ENCODE data around the gene C5.

GRCh38 chr9:120915854-120916470, 134.1 kb downstream of the C5 start:
- no peak for TF ChIP-seq CTCF (IDR thresholded peaks at IDR 0.05)
- TF ChIP-seq EZH2 (IDR thresholded peaks at IDR 0.05): no peak
